ENCODE results near the gene VPS45.

VPS45 gene

DNA sequence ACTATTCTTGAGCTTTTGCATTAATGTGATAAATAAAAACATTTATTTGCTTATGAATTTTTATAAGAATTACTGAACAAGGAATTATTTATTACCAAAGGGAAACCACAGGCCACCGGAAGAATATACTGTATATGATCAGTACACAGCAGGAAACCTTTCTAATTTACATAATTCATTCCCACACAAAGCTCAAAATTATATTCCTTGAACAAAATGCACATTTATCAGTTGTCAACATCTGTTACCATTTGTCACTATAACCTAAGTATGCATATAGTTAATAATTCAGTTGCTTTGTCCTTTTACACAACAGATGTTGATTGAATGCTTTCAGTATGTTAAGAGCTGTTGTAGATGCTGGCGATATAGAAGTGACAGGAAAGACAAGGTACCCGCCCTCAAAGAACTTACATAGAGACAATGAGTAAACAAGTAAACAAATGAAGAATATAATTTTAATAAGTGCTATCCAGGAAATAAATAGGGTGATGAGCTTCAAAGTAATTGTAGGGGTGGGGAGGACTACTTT, 27.2 kb downstream of the VPS45 start:
- no peak for TF ChIP-seq CTCF (IDR thresholded peaks at IDR 0.05; ENCODE audit: control insufficient read depth, extremely low read depth, insufficient read depth)
- no peak for DNase-seq (ENCODE audit: low read depth)
- no peak overlapping the region for H3K4me3 ChIP-seq (ENCODE audit: low read depth, low read length)

- TF ChIP-seq CTCF (IDR thresholded peaks at IDR 0.05; ENCODE audit: control insufficient read depth, extremely low read depth, insufficient read depth): no peak
- H3K4me3 ChIP-seq (ENCODE audit: low read depth, low read length): no peak overlapping the region
- DNase-seq (ENCODE audit: low read depth): no peak
Measured at GRCh38 chr1:150102986-150103385, 35.4 kb downstream of the VPS45 start.

GRCh38 chr1:150106341-150106740, 38.8 kb downstream of the VPS45 start:
- DNase-seq (ENCODE audit: low read depth): no peak
- no peak overlapping the region for H3K4me3 ChIP-seq (ENCODE audit: low read depth, low read length)
- no peak for TF ChIP-seq CTCF (IDR thresholded peaks at IDR 0.05; ENCODE audit: control insufficient read depth, extremely low read depth, insufficient read depth)

DNA sequence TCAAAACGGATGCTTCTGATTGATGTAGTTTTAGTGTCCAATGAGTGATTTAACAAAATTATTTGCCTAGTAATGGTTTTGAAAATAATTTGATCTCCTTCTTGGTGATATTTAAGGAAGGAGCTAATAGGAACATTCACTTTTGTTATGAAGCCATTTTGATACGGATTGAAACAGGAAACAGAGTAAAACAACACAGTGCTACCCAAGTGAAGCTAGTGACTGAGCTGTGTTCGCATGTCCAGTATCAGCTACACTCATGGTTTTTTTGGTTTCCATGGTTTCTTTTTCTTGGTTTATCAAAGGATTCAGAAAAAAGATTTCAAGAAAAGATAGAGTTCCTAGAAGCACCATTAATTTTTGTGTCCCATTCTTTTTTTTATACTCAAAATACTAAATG, 42.0 kb downstream of the VPS45 start:
- no peak overlapping the region for H3K4me3 ChIP-seq (ENCODE audit: low read depth, low read length)
- TF ChIP-seq CTCF (IDR thresholded peaks at IDR 0.05; ENCODE audit: control insufficient read depth, extremely low read depth, insufficient read depth): no peak
- DNase-seq (ENCODE audit: low read depth): no peak

GRCh38 chr1:150110116-150110515, 42.5 kb downstream of the VPS45 start:
- no peak for DNase-seq (ENCODE audit: low read depth)
- no peak overlapping the region for H3K4me3 ChIP-seq (ENCODE audit: low read depth, low read length)
- TF ChIP-seq CTCF (IDR thresholded peaks at IDR 0.05; ENCODE audit: control insufficient read depth, extremely low read depth, insufficient read depth): no peak

DNA sequence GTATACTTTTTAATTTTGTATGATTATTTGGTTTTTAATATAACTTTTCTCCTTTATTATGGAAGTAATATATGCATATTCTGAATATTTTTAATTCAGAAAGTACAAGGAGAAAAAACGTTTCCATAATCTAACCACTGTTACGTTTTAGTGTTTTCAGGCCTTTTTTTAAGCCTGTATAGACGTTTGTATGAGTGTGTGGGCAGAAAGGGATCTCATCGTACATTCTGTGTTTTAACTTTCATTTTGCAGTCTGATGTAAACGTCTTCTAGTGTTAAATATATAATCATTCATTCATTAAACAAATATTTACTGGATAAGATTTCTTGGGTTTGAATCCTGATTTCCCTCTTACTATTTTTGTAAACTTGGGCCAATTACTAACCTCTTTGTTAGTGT, 44.1 kb downstream of the VPS45 start:
- H3K4me3 ChIP-seq (ENCODE audit: low read depth, low read length): no peak overlapping the region
- no peak for TF ChIP-seq CTCF (IDR thresholded peaks at IDR 0.05; ENCODE audit: control insufficient read depth, extremely low read depth, insufficient read depth)
- DNase-seq (ENCODE audit: low read depth): no peak

DNA sequence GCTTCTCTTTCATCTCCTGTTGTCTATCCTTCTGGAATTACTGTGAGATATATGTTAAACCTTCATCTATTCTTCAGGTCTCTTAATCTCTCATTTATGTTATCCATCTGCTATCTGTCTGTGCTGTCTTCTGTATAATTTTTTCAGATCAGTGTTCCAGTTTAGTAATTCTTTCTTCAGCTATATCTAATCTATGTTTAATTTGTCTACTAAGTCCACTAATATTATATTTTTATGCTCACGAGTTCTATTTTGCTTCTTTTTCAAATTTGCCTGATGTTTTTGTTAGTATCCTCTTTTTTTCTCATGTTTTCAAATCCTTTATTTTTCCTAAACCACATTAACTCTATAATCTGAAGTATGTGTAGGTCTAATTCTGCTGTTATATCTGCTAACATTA, 47.5 kb downstream of the VPS45 start:
- H3K4me3 ChIP-seq (ENCODE audit: low read depth, low read length): no peak overlapping the region
- TF ChIP-seq CTCF (IDR thresholded peaks at IDR 0.05; ENCODE audit: control insufficient read depth, extremely low read depth, insufficient read depth): no peak
- DNase-seq (ENCODE audit: low read depth): no peak
